ENCODE results near the gene THSD7A.

GRCh38 chr7:11730725-11731124 lies 101.3 kb downstream of the THSD7A start:
- TF ChIP-seq USF1 (CRISPR knock-in tag; IDR thresholded peaks at IDR 0.05) (no peak), NR1H2 (CRISPR knock-in tag; IDR thresholded peaks at IDR 0.05) (no peak), CBFB (CRISPR knock-in tag; IDR thresholded peaks at IDR 0.05; ENCODE audit: low read depth) (no peak), ATF2 (CRISPR knock-in tag; IDR thresholded peaks at IDR 0.05; ENCODE audit: borderline replicate concordance, low read depth) (no peak), OVOL2 (CRISPR knock-in tag; IDR thresholded peaks at IDR 0.05; ENCODE audit: borderline replicate concordance) (no peak)
- TF ChIP-seq, protein P1, sequence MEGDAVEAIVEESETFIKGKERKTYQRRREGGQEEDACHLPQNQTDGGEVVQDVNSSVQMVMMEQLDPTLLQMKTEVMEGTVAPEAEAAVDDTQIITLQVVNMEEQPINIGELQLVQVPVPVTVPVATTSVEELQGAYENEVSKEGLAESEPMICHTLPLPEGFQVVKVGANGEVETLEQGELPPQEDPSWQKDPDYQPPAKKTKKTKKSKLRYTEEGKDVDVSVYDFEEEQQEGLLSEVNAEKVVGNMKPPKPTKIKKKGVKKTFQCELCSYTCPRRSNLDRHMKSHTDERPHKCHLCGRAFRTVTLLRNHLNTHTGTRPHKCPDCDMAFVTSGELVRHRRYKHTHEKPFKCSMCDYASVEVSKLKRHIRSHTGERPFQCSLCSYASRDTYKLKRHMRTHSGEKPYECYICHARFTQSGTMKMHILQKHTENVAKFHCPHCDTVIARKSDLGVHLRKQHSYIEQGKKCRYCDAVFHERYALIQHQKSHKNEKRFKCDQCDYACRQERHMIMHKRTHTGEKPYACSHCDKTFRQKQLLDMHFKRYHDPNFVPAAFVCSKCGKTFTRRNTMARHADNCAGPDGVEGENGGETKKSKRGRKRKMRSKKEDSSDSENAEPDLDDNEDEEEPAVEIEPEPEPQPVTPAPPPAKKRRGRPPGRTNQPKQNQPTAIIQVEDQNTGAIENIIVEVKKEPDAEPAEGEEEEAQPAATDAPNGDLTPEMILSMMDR (IDR thresholded peaks at IDR 0.05): no peak
